H1 (cell line): ENCODE data around the gene MYL5. TPM values are rescaled to one million over a fixed set of nuclear protein-coding genes. Genes with fewer than 3 reads are reported as not detected.

Experiments used
- ASH2L ChIP-seq: fragments of 200-600, 300-600 bp; sonication (generic); IDR thresholded peaks from one replicate; pipeline ENCODE4 v1.7.1; 2017; ENCODE audit warnings: low read length
- CREB1 ChIP-seq: IDR thresholded peaks from 2 replicates; pipeline ENCODE4 v1.6.1; 2012; ENCODE audit warnings: inconsistent platforms
- CTCF ChIP-seq, 3 experiments: IDR thresholded peaks; 1 replicate in 2 of 3; 2 replicates in 1 of 3; pipeline versions ENCODE4 v1.5.1 to v1.6.1; 2011; ENCODE audit warnings: low read length in 3 of 3, mild to moderate bottlenecking in 3 of 3, inconsistent platforms in 2 of 3, low read depth in 1 of 3, moderate library complexity in 1 of 3; ENCODE audit not compliant: insufficient read depth in 1 of 3; ENCODE audit errors: control extremely low read depth in 1 of 3
- EGR1 ChIP-seq: IDR thresholded peaks from 2 replicates; pipeline ENCODE4 v1.6.1; 2011; ENCODE audit warnings: low read depth, low read length, borderline replicate concordance
- GABPA ChIP-seq: IDR thresholded peaks from 2 replicates; pipeline ENCODE4 v1.6.1; 2011; ENCODE audit warnings: mild to moderate bottlenecking, low read length, moderate library complexity, borderline replicate concordance; ENCODE audit not compliant: insufficient read depth
- JUN ChIP-seq: IDR thresholded peaks from 2 replicates; pipeline ENCODE4 v1.6.1; 2011; ENCODE audit warnings: low read depth, mild to moderate bottlenecking, improper control_type of control experiment, low read length
- KDM4A ChIP-seq: IDR thresholded peaks from one replicate; pipeline ENCODE4 v1.7.1; 2012; ENCODE audit warnings: low read depth, mild to moderate bottlenecking, moderate library complexity, low read length, inconsistent platforms; ENCODE audit not compliant: severe bottlenecking
- NANOG ChIP-seq: IDR thresholded peaks from 2 replicates; pipeline ENCODE4 v1.6.1; 2011; ENCODE audit warnings: low read length, low read depth, mild to moderate bottlenecking, inconsistent platforms; ENCODE audit not compliant: insufficient read depth, poor library complexity, severe bottlenecking
- RFX5 ChIP-seq: IDR thresholded peaks from 2 replicates; pipeline ENCODE4 v1.6.1; 2011; ENCODE audit warnings: low read depth, low read length, improper control_type of control experiment, borderline replicate concordance
- SAP30 ChIP-seq: fragments of 300-600 bp; sonication (generic); IDR thresholded peaks from 2 replicates; pipeline ENCODE4 v1.7.1; 2012; ENCODE audit warnings: low read length, moderate library complexity, mild to moderate bottlenecking, inconsistent platforms; ENCODE audit not compliant: insufficient read depth, insufficient replicate concordance
- TAF1 ChIP-seq: IDR thresholded peaks from 2 replicates; pipeline ENCODE4 v1.6.1; 2011; ENCODE audit warnings: mild to moderate bottlenecking, low read depth, low read length
- TAF7 ChIP-seq: optimal IDR thresholded peaks from 2 replicates; pipeline ENCODE3; 2011; ENCODE audit warnings: low read depth, mild to moderate bottlenecking, inconsistent platforms, low read length, moderate library complexity, borderline replicate concordance
- TCF12 ChIP-seq: IDR thresholded peaks from 2 replicates; pipeline ENCODE4 v1.6.1; 2011; ENCODE audit warnings: low read depth, mild to moderate bottlenecking, low read length
- polyA plus RNA-seq, 7 experiments: library from polyadenylated mRNA; depleted of rRNA in 3 of 7; stranded (reverse) in 5 of 7; unstranded in 2 of 7; fragments of >200 nt in 5 of 7; fragments of 200-250 nt in 2 of 7; gene quantifications; 1 replicate in 5 of 7; 2 replicates in 1 of 7; 4 replicates in 1 of 7; pipeline versions ENCODE4 v1.2.1 to v1.2.3, GENCODE V29; 2011 to 2013; ENCODE audit warnings: missing spikeins in 2 of 7, mixed read lengths in 2 of 7
- total RNA-seq: library from RNA; stranded (reverse); fragmentation: NEBNext Ultra II Directional; extraction: Animal tissue kit (Norgen Biotek cat#: 25700); gene quantifications from 2 replicates; pipeline ENCODE4 v1.2.1, GENCODE V29; 2021

MYL5 gene
- total and polyA plus RNA-seq, 2 of the 8 experiments (the other 6 are each of a cell fraction or from before 2014, with no cell fraction given) = 5.7 to 6.8 TPM

GRCh38 chr4:674172-675035 is at the start of gene MYL5, which contains the start of gene ATP5ME (continued):
- TF ChIP-seq JUN (peak; percentile 49; the same call in 1 of the 2 replicates), NANOG (no peak), SAP30 (no peak), TAF1 (peak; percentile 89), ASH2L (peak; percentile 59), EGR1 (peak; percentile 72; the same call in 1 of the 2 replicates), CTCF (IDR thresholded peaks at IDR 0.05; ENCODE audit: control extremely low read depth in 1 of 3, insufficient read depth in 1 of 3, low read depth in 1 of 3, low read length in 3 of 3) (peak in 2 of 3 experiments; percentile 87 to 99; a peak in 3 of 4 replicates), RFX5 (no peak), CREB1 (peak; percentile 95), TCF12 (no peak), KDM4A (peak; percentile 78), GABPA (peak; percentile 93), TAF7 (peak; percentile 23)
